ENCODE results near the gene GALNT9.

- TF ChIP-seq CTCF (IDR thresholded peaks at IDR 0.05): no peak
- no peak for TF ChIP-seq EP300 (IDR thresholded peaks at IDR 0.05)
Measured at GRCh38 chr12:132333273-132333672, 3.9 kb upstream of the GALNT9 start.

Measured in sigmoid colon (tissue), 4 donors.